Measurements from ENCODE around the gene MILR1. TPM values are rescaled to one million over a fixed set of nuclear protein-coding genes. Genes with fewer than 3 reads are reported as not detected.
A peak's percentile ranks its signal among the peaks of the same experiment; 100 is the strongest.

The MILR1 gene
- total RNA-seq, 1 donor from 2014 or later, result 6.2 TPM

DNA sequence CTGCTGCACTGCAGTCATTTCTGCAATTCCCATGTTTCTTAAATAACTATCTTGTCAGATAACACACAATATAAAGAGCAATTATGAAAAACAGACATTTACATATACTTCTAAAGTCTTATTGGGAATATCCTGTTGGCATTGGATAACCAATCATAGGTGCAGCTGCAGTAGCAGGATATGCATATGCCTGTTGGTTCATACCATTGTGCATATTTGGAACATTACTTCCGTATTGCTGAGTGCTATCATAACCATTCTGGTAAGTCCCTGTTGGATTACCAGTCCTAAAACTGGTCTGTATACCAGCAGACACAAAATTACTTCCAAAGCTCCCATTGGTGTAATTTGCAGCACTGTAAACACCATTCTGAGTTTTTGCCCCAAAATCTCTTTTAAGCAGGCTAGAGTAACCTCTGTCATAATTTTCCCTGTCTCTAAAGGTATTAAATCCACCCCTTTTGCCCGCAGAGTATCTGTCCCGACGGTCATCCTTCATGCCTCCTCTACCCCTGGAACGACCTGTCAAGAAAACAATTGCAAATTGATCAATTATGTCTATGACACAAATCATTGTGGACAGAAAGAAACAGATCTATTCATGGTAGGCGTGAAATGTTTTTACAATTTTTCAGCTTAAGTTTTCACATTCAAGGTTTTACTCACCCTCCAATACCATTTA, 51.0 kb downstream of the MILR1 start:
- DNase-seq (ENCODE audit: low spot score in 2 of 2), result no peak
- Histone ChIP-seq H3K4me1 (peaks cover 22 to 56% of the 10 kb centered on the region in 2 donors), H3K27me3 (no peaks in the 10 kb centered on the region), H3K9me3 (no peaks in the 10 kb centered on the region), H3K4me3 (no peak overlapping the region), H3K36me3 (peaks cover 50 to 75% of the 10 kb centered on the region in 2 donors), H3K27ac (no peak overlapping the region)
- intact Hi-C loops (cut with DNase I), result loop anchor here (10.0 kb wide), 3 partner anchors 175 to 475 kb away; no protein-coding TSS in a partner anchor
- TF ChIP-seq, protein P1, sequence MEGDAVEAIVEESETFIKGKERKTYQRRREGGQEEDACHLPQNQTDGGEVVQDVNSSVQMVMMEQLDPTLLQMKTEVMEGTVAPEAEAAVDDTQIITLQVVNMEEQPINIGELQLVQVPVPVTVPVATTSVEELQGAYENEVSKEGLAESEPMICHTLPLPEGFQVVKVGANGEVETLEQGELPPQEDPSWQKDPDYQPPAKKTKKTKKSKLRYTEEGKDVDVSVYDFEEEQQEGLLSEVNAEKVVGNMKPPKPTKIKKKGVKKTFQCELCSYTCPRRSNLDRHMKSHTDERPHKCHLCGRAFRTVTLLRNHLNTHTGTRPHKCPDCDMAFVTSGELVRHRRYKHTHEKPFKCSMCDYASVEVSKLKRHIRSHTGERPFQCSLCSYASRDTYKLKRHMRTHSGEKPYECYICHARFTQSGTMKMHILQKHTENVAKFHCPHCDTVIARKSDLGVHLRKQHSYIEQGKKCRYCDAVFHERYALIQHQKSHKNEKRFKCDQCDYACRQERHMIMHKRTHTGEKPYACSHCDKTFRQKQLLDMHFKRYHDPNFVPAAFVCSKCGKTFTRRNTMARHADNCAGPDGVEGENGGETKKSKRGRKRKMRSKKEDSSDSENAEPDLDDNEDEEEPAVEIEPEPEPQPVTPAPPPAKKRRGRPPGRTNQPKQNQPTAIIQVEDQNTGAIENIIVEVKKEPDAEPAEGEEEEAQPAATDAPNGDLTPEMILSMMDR (IDR thresholded peaks at IDR 0.05), result no peak

DNA sequence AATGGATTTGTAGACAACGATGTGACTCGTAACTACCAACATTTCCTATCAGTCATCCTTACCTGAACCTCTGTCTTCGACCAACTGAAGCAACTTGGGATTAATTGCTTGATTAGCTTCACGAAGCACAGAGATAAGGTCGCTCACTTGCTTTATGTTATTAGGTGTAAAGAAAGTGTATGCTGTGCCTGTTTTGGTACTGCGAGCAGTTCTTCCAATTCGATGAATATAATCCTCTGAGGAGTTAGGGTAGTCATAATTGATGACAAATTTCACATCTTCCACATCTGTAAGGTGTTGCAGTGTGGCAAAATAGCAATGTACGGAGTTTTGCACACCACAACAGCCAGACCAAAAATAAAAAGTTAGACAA, 51.6 kb downstream of the MILR1 start:
- Histone ChIP-seq H3K4me3 (no peak overlapping the region), H3K27ac (no peak overlapping the region), H3K36me3 (peaks cover 50 to 76% of the 10 kb centered on the region in 2 donors), H3K9me3 (no peaks in the 10 kb centered on the region), H3K27me3 (no peaks in the 10 kb centered on the region), H3K4me1 (peaks cover 19 to 51% of the 10 kb centered on the region in 2 donors)
- TF ChIP-seq, protein P1 (IDR thresholded peaks at IDR 0.05), result no peak
- intact Hi-C loops (cut with DNase I), result loop anchor here (10.0 kb wide), 2 partner anchors 356 to 474 kb away; no protein-coding TSS in a partner anchor
- no peak for DNase-seq (ENCODE audit: low spot score in 2 of 2)

DNA sequence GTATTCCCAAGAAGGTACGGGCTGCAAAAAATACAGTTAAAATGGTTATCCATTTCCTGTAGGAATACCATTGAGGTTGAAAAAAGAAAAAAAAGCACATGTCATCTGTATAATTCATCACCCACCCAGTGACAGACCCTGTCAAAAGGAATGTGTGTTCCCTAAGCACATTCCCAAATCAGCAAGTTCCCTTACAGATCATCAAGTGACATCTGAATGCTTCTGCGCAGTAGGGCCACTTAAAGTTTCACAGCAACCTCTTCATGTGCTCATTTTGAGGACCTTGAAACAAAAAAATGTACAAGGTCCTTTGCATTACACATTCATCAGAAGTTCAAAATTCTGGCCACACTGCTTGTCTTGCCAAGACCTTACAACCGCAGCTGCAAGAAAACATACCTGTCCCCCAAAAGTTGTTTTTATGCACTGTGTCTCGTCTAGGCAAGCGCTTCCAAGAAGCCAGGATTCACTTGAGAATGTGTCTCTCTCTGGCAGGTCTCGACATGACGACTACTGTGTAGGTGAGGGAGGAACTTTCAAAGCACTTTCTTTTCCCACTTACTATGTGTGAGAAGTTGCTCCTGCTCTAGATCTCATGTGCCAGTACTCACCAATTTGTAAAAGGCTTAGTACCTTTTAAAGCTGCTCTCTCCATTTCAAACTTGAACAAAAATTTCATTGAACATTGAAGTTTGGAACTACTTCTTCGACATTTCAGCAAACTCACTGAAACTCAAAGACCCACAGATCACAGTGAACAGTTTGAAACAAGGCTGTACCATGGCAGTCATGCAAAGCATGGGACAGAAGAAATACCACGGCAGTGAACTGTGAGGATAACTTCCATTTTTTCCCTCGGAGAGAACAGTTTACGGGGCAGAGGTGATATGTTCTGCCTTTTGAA, 52.2 kb downstream of the MILR1 start:
- no peaks in the 10 kb centered on the region for H3K9me3 ChIP-seq
- no peak overlapping the region for H3K27ac ChIP-seq
- no peak for DNase-seq (ENCODE audit: low spot score in 2 of 2)
- peaks cover 13 to 45% of the 10 kb centered on the region in 2 donors for H3K4me1 ChIP-seq
- intact Hi-C loops (cut with DNase I), result loop anchor here (10.0 kb wide), 2 partner anchors 356 to 474 kb away; no protein-coding TSS in a partner anchor
- H3K27me3 ChIP-seq, result no peaks in the 10 kb centered on the region
- H3K4me3 ChIP-seq, result no peak overlapping the region
- peaks cover 54 to 76% of the 10 kb centered on the region in 2 donors for H3K36me3 ChIP-seq
- TF ChIP-seq, protein P1 (IDR thresholded peaks at IDR 0.05), result no peak

DNA sequence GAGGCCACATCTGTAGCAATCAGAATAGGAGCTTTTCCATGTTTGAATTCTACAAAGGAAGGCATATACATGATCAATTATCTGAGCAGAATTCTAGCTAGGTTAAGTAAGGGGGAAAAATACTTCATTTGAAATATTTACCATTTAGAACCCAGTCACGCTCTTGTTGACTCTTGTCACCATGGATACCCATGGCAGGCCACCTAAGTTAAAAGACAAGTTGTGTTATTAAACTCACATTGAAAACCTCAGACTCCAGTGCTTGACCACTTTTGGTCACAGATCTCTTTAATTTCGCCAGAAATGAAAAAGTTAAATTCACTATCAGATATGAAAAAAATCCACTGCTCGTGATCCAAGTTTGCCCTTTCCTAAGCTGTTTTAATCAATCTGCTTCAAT, 53.1 kb downstream of the MILR1 start:
- Histone ChIP-seq H3K4me1 (peaks cover 13 to 43% of the 10 kb centered on the region in 2 donors), H3K9me3 (no peaks in the 10 kb centered on the region), H3K27me3 (no peaks in the 10 kb centered on the region), H3K27ac (no peak overlapping the region), H3K4me3 (peak overlapping the region in 1 of 2 donors; percentile 91), H3K36me3 (peaks cover 54 to 76% of the 10 kb centered on the region in 2 donors)
- intact Hi-C loops (cut with DNase I), result loop anchor here (10.0 kb wide), 2 partner anchors 357 to 473 kb away; no protein-coding TSS in a partner anchor
- TF ChIP-seq, protein P1 (IDR thresholded peaks at IDR 0.05), result no peak
- no peak for DNase-seq (ENCODE audit: low spot score in 2 of 2)

DNA sequence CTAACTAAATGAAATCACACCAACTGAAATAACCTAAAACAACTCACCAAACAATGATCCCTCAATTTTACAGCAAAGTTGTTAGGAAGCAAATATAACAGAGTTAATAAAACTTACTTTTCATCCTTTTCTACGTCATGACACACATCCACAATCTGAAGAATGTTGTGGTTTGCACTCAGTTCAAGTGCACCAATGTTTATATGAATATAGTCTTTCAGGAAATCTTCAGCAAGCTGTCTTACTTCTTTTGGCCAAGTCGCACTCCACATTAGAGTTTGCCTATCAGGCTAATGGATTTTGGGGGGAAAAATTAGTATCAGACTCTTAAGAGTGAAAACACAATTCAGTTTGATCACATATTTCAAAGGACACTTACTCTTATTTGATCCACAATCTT, 53.9 kb downstream of the MILR1 start:
- peak overlapping the region; percentile 14 to 91 for H3K4me3 ChIP-seq

More for the DNA sequence above, 53.9 kb downstream of the MILR1 start:
- Histone ChIP-seq H3K27ac (peak overlapping the region in 1 of 2 donors; percentile 99), H3K36me3 (peaks cover 54 to 72% of the 10 kb centered on the region in 2 donors), H3K4me1 (peaks cover 13 to 36% of the 10 kb centered on the region in 2 donors), H3K27me3 (no peaks in the 10 kb centered on the region), H3K9me3 (no peaks in the 10 kb centered on the region)
- TF ChIP-seq, protein P1 (IDR thresholded peaks at IDR 0.05), result no peak
- no peak for DNase-seq (ENCODE audit: low spot score in 2 of 2)
- intact Hi-C loops (cut with DNase I), result loop anchor here (10.0 kb wide), 2 partner anchors 358 to 472 kb away; no protein-coding TSS in a partner anchor

All from ascending aorta (tissue), 2 donors.